D341Med (cell line): ENCODE results near the gene STYXL2.
A peak's percentile ranks its signal among the peaks of the same experiment; 100 is the strongest.

Experiments used
- DNase-seq: peaks from one replicate; pipeline ENCODE4 v3.0.0; 2012; ENCODE audit warnings: low spot score

The STYXL2 gene

GRCh38 chr1:167110586-167110985 is 16.7 kb downstream of the STYXL2 start:
- no peak for DNase-seq

DNA sequence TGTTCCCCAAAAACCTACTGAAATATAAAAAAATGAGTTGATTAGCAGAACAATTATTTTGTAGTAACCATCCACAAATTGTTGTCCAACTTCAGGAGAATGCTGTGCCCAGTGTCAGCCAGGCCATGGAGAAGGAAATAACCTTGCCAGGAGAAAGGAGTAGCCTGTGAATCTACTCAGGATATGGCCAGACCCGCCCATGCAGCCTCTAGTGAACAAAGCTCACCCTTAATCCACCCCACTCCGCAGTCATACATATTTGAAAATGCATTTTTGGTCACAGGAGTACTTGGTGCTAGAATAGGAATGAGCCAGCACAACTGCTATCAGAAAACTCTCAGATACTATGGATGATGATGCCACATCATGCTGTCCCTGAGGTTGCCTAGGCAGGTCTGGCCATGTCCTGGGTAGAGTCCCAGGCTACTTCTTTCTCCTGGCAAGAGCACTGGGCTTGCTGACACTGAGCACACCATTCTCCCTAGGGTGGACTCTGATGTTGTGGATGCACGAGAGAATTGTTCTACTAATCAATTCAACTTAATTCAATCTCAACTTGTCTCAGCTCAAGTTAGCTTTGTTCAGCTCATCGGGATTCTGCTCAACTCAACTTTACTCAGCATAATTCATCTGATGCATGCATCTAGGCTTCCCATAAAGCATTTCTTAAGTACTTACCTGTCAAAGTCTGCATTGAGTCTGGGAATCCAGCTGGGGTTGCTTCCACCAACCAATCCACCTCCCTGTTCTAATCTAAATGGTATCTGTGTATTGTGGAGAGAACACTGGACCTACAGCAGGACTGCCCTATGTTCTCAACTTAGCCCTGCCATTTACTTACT is 18.2 kb downstream of the STYXL2 start:
- no peak for DNase-seq

DNA sequence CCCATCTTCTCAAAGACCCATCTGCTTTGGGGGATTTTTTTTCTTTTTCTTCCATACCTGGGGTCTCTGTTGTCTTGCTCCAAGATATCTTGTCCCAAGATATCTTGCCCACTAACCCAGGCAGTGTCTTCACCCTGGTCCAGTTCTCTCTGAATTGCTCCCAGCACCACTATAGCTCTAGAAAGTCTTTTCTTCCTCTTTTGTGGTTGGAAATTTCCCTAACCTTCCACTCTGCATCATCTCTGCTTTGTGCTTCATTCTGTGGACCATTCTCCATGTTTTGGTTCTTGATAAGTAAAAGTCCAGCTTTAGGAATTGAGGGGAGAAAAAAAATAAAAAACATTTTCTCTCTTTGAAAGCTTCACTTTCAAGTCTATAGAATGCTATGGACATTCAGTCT is 20.9 kb downstream of the STYXL2 start:
- DNase-seq, result no peak

DNA sequence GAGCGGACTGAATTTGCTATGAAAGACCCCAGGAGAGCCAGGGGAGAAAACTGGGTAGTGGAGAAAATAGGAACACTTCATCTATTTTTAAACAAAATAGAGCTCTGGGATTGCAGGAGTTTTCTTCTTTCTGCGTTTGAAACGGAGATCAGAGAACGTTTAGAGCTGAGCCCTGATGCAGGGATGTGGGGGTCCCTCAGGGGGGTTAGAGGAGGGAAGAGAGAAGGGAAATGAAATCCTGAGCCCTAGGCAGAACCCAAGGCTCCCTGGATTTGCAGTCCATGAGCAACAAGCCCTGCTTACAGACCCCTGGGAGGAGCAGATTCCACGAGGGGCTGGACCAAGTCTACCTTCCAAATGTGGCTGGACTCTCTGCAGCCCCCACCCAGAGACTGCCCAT is 21.8 kb downstream of the STYXL2 start:
- DNase-seq, result no peak

DNA sequence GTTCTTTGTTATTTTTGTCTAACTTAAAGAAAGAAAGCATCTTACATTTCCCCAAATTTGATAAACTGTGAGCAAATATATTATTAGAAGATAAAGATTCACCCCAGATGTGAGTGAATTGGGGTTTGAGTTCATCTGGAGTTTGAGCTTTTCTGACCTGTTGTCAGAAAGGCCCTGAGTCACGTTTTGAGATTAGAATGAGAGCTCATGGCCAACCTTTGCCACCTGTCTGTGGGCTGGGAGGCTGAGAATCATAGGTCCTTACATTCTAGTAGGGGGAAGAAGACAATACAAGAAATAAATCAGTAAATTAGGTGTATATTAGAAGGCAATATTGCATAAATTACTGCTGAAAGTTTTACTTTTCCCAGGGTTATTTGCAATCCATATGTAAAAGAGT is 22.3 kb downstream of the STYXL2 start:
- DNase-seq, result no peak

DNA sequence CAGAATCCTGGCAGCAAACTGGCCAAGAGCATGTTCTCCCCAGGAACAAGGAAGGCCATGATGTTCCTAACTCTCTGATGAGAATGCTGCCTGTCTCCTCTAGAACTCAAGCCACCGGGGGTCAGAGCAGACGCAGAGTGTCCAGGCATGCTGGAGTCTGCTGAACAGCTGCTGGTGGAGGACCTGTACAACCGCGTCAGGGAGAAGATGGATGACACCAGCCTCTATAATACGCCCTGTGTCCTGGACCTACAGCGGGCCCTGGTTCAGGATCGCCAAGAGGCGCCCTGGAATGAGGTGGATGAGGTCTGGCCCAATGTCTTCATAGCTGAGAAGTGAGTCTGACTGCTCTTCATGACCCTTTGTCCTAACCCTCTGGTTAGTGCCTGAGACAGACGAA is 23.4 kb downstream of the STYXL2 start:
- no peak for DNase-seq

GRCh38 chr1:167118188-167118587 is 24.3 kb downstream of the STYXL2 start:
- no peak for DNase-seq

DNA sequence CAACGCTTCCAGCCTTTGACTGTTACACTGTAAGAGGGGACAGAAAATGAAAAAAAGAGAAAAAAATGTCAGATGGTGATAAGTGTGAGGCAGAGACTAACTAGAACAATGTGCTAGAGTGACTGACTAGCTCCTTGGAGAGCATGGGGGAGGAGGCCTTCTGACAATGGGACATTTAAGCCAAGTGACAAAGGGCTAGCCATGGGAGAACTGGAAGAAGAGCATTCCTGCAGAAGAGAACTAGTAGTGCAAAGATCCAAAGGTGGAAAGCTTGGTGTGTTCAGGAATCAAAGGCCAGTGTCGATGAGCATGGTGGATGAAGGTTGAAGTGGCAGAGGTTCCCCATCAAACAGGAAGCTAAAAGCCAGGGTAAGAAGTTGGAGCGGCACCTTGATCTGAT is 25.8 kb downstream of the STYXL2 start:
- DNase-seq, result no peak

DNA sequence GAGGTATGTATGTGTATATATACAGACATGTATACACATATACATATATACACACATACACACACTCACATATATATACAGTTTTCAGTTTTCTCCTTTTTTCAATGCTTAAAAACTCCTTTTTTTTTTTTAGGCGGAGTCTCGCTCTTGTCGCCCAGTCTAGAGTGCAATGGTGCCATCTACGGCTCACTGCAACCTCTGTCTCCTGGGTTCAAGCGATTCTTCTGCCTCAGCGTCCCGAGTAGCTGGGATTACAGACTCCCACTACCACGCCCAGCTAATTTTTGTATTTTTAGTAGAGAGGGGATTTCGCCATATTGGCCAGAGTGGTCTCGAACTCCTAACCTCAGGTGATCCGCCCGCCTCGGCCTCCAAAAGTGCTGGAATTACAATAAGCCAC is 27.0 kb downstream of the STYXL2 start:
- no peak for DNase-seq

GRCh38 chr1:167121375-167122120 is 27.7 kb downstream of the STYXL2 start:
- DNase-seq, result no peak

DNA sequence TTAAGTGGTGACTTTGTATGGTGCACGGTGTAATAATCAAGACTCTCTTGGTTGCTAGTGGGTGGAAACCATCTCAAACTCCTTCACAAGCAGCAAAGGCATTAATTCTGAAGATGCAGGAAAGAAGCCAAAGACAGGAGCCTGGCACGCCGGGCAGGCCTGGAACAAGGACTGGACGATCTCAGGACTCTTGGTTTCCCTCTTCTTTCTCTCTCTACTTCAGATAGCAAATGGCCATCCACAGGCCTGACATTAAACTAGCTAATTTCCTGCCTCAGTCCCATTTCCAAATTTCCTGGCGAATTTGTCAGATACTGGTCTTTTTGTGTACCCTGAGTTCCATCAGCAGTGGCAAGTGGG is 28.2 kb downstream of the STYXL2 start:
- no peak for DNase-seq

DNA sequence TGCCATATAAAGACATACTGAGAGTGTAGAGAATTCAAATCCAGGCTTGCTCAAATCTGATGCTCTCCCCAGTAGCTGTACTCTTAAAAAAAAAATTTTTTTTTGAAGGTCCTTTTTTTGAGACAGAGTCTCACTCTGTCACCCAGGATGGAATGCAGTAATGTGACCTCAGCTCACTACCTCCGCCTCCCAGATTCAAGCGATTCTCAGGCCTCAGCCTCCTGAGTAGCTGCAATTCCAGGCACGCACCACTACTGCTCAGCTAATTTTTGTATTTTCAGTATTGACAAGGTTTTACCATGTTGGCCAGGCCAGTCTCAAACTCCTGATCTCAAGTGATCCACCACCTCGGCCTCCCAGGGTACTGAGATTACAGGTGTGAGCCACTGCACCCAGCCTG is 28.7 kb downstream of the STYXL2 start:
- no peak for DNase-seq

- no peak for DNase-seq
These were observed 32.4 kb downstream of the STYXL2 start for GRCh38 chr1:167126317-167126716.

- DNase-seq, result no peak
These were observed 32.9 kb downstream of the STYXL2 start for GRCh38 chr1:167126811-167127210.

DNA sequence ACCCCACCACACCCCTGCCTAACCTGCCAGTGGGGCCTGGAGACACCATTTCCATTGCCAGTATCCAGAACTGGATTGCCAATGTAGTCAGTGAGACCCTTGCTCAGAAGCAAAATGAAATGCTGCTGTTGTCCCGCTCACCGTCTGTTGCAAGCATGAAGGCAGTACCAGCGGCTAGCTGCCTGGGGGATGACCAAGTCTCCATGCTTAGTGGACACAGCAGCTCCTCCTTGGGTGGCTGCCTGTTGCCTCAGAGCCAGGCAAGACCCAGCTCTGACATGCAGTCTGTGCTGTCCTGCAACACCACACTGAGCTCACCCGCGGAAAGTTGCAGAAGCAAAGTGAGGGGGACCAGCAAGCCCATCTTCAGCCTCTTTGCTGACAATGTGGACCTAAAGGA is 33.4 kb downstream of the STYXL2 start:
- no peak for DNase-seq

DNA sequence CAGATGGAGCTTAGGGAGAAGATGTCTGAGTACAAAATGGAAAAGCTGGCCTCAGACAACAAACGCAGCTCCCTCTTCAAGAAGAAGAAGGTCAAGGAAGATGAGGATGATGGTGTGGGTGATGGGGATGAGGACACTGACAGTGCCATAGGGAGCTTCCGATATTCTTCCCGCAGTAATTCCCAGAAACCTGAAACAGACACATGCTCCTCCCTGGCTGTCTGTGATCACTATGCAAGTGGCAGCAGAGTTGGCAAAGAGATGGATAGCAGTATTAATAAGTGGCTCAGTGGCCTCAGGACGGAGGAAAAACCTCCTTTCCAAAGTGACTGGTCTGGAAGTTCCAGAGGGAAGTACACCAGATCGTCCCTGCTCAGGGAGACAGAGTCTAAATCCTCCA is 33.8 kb downstream of the STYXL2 start:
- DNase-seq, result no peak

DNA sequence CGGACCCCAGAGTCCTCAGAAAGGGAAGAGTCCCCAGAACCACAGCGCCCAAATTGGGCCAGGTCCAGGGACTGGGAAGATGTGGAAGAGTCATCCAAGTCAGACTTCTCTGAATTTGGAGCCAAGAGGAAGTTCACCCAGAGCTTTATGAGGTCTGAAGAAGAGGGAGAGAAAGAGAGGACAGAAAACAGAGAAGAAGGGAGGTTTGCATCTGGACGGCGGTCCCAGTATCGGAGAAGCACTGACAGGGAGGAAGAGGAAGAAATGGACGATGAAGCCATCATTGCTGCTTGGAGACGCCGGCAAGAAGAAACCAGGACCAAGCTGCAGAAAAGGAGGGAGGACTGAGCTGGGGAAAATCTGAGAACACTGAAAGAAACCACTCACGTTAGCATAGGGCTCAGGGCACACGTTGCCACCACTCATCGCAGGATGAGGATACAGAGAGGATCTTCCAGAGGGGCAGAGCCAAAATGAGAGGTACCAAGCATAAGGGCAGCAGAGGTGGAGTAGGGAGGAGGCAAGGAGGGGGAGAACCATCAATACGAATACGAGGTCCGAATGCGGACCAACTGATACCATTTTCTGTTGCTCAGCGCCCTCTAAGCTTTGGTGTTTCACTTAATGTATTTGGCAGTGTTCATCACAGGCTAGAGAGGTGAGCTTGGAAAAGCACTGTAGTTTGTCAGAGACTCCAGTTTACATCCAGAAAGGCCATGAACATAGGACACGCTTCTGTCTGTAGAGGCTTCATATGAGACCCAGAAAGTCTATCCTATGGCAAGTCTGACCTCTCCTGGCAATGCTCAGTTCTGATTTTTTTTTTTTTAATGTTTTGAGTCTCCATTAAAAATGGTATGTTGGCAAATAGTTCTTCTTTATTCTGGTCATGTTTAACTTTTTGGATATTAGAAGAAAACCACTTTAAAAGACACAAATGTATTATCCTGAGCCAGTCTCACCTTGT is 34.7 kb downstream of the STYXL2 start:
- no peak for DNase-seq

DNA sequence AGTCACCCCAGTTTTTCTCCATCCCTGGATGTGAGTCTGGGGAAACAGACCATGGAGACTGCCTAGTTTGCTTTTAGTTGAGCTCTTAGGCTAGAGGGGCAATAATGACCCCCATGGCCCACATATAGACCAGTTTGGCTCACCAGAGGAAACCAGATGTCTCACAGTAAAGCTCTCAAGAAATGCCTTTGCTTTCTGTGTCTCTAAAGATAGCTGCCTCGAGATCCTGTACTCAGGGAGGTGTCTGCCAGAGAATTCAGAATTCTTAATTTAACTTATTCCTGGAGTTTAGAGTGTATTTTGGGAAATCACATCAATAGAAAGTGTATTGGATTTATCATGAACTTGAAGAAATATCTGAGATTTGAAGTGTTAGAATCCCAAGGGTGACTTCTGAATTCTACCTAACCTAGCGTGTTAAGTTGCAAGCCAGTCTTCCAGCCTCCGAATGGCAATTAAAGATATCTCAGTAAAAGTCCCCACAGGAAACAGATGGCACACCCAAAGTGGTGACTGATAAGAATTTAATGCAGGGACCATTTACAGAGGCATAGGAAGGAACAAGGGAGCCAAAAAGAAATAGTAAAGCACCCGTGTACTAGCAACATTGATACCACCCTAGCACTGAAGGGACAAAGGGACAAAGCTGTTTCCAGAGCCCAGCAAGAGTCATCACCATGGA is 37.1 kb downstream of the STYXL2 start:
- DNase-seq, result no peak

GRCh38 chr1:167132301-167133010 is 38.6 kb downstream of the STYXL2 start:
- no peak for DNase-seq

- DNase-seq, result peak; percentile 79
These were observed 41.5 kb downstream of the STYXL2 start for GRCh38 chr1:167135281-167135840.

- DNase-seq, result no peak
These were observed 42.3 kb downstream of the STYXL2 start for GRCh38 chr1:167136191-167136614.
